Measurements from ENCODE around the gene TAF1C.
A peak's percentile ranks its signal among the peaks of the same experiment; 100 is the strongest.

TAF1C gene

DNA sequence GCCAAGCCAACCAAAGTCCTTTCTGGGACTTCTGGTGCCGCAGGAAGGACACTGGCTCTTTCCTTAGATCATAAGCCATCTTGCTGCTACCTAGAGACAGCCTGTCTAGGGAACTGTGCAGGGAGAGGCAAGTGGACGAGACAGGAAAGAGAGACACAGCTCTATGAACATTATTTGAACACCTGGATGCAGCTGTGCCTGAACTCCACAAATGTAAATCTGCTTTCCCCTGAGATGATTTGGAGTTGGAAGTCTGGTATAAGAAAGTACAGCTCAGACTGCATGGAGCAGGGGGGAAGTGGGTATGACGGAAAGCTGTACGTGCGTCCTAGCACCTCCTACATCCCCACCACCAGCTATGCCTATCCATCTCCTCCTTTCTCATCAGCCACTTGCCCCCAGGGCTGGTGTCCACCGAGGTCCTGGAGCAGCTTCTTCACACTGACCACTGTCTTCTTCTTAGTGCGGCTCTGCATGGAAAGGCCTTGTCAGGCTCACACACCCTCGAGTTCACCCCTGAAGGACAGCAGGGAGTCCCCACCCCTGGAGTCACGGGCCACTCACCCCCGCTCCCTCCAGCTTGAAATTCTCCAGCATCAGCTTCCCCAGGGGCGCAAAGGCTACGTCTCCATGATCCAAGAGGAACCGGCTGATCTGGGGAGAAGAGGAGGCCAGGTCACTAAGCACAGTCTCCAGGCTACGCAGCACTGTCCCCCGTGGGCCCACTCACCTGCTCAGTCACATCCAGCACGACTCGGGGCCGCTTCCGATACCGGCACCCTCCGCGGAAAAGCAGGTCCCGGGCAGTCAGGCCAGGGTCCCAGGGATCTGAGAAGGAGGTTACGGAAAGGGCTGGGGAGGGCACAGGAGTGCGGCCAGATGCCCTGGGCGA is 3.9 kb downstream of the TAF1C start:
- no peak for DNase-seq

DNA sequence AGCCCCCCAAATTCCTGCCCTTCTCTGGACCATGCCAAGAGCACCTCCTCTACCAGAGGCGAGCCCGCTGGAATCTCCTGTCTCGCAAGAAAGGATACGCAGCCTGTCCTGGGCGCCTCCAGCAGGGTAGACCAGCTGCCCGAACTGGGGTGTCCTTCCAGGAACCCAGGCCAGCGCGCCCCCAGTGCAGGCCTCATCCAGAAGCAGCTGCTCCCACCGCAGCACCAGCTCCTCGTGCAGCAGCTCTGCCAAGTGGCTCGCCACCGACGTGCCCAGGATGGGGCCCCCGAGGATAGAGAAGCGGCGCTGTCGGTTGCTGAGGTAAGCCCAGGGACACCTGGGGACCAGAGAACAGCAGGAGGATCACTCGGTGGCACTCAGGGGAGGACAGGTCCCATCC is 4.8 kb downstream of the TAF1C start:
- DNase-seq = no peak

GRCh38 chr16:84181144-84181915 is 5.5 kb downstream of the TAF1C start:
- no peak for DNase-seq

- DNase-seq = no peak
These were observed 6.2 kb downstream of the TAF1C start for GRCh38 chr16:84180519-84181140.

GRCh38 chr16:84179612-84180320 is 7.1 kb downstream of the TAF1C start:
- DNase-seq = no peak

GRCh38 chr16:84178892-84179611 is 7.8 kb downstream of the TAF1C start:
- DNase-seq = no peak

DNA sequence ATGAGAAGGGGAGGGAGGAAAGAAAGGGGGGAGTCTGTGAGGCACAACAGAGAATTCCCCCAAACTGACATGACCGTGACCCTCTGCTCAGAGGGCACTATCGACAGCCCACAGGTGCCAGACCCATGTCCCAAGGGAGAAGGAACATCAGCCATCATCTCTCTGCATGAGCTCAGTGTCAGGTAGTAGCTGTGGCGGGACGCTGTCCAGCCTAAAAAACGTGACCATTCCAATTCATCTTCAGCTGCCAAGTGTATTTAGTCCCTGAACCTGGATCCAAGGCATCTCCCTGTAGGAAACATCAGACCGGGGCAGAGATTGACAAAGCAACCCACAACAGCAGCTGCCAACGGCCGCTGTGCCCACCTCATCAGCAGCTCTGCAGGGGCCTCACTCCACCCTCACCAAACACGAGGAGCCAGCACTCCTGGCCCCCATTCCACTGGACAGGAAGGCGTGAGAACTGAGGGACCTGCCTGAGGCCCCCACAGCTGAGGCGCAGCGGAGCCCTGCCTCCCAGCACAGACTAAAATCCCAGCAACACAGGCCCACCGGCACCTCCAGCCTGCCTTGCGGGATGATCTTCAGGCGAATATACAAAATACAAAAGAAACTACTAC is 8.6 kb downstream of the TAF1C start:
- DNase-seq = no peak

- DNase-seq = no peak
These were observed 9.2 kb downstream of the TAF1C start for GRCh38 chr16:84177741-84178073.

- DNase-seq = no peak
These were observed 10.4 kb downstream of the TAF1C start for GRCh38 chr16:84176192-84177053.

- DNase-seq = peak; percentile 11
These were observed 11.3 kb downstream of the TAF1C start for GRCh38 chr16:84175350-84176081.

GRCh38 chr16:84174396-84174795 is 12.5 kb downstream of the TAF1C start:
- DNase-seq = no peak

- DNase-seq = no peak
These were observed 17.0 kb downstream of the TAF1C start for GRCh38 chr16:84169765-84170310.

DNA sequence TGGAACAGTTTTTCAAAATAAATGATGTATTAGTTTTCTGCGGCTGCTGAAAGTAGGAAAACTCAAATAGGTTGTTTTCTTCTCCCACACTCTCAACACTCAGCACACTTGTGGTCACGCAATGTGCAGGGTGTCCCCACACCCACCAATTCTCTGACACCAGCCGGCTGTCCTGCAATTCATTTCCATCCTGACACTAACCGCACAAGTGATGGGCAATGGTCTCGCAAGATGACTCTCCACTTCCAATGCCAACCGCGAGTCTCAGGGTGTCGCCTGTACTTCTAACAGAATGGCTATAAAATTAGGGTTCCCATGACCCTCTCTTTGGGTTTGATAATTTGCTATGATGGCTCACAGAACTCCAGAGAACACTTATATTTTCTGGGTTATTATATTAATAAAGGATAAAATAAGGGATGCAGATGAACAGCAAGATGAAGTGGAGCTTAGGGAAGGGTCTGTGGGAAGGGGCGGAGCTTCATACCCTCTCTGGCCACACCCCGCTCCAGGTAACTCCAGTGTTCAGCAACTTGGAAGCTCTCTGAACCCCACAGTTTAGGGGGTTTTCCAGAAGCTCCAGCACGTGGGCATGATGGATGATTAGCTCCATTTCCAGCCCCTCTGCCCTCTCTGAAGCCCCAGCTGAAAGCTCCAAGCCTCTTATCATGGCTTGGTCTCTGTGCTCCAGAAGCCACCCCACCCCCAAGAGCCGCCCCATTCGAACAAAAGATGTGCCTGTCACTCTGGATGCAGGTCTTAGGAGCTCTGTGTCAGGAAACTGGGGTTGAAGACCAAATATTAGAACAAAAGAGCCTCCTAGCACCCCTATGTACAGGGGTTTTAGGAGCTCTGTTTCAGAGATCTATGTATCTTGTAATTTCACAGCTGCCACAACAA is 19.8 kb downstream of the TAF1C start:
- DNase-seq = peak; percentile 33

- DNase-seq = no peak
These were observed 21.1 kb downstream of the TAF1C start for GRCh38 chr16:84165746-84166145.

- no peak for DNase-seq
These were observed 25.1 kb downstream of the TAF1C start for GRCh38 chr16:84161801-84162200.

GRCh38 chr16:84161037-84161436 is 25.8 kb downstream of the TAF1C start:
- no peak for DNase-seq

DNA sequence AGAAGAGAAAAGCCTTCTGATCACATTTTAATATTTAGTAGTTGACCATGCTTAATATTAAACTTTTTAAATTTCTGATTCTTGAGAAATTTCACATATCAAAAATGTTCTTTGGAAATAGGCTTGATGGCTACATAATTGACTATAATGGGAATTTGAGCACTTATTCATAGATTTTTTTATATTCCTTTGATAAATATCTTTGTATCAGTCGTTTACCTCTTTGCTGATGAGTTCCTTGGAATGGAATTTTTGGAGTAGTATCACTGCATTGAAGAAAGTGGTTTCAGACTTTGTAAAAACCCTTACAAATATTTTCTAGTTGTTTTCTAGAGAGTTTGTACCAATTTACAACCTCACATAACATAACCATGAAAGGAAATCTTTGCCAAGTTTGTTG is 27.1 kb downstream of the TAF1C start:
- no peak for DNase-seq

GRCh38 chr16:84159007-84159406 is 27.9 kb downstream of the TAF1C start:
- DNase-seq = no peak

- DNase-seq = no peak
These were observed 30.5 kb downstream of the TAF1C start for GRCh38 chr16:84156342-84156784.
